T47D (cell line): Measurements from ENCODE around the gene CTH.
"Not testable (repeated sequence)": the region's sequence is repeated elsewhere in the genome, so short reads cannot be mapped to it uniquely, and the experiment has no call there.

ENCODE experiments used
- DNase-seq, 2 experiments: peaks; one replicate each; pipeline versions ENCODE4 v3.0.0 to v3.0.0-alpha.2; 2011 to 2012; ENCODE audit warnings: low read depth in 1 of 2, low spot score in 1 of 2
- JUND ChIP-seq: IDR thresholded peaks from 2 replicates; pipeline ENCODE4 v1.6.1; 2012; ENCODE audit warnings: low read depth
- in situ Hi-C: cut with HindIII; loops from 2 replicates; pipeline ENCODE4 v1.10.0; 2016; ENCODE audit warnings: low sequenced_read_pairs, low pct_unique_long_range_greater_than_20kb

CTH gene

DNA sequence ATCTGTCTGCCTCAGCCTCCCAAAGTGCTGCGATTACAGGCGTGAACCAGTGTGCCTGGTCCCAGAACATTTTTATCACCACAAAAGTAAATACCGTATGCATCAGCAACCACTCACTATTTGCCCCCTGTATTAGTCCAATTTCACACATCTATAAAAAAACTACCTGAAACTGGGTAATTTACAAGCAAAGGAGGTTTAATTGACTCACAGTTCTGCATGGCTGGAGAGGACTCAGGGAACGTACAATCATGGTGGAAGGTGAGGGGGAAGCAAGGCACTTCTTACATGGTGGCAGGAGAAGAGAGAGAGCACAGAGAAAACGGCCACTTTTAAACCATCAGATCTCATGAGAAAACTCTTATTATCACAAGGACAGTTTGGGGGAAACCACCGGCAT is 25.6 kb upstream of the CTH start:
- TF ChIP-seq JUND = no peak

DNA sequence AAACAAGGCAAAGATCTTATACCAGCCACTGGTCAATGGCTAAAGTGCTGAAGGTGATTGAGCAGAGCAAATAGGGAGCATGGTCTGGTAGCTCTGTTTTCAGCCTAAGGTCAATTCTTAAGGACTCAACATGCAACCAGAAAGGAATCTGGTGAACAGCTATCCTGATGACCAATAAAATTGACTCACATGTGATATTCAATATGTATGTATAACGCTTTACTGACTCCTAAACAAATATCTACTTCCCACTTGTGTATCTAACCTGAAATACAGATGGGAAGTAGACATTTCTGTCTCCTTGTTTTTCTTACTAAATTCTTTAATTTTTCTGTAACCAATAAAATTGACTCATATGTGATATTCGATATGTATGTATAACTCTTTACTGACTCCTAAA is 24.9 kb upstream of the CTH start:
- no peak for TF ChIP-seq JUND
- in situ Hi-C loops = no loop called here
- DNase-seq = no peak

More for the DNA sequence above, 25.6 kb upstream of the CTH start:
- no peak for DNase-seq
- in situ Hi-C loops = no loop called here

DNA sequence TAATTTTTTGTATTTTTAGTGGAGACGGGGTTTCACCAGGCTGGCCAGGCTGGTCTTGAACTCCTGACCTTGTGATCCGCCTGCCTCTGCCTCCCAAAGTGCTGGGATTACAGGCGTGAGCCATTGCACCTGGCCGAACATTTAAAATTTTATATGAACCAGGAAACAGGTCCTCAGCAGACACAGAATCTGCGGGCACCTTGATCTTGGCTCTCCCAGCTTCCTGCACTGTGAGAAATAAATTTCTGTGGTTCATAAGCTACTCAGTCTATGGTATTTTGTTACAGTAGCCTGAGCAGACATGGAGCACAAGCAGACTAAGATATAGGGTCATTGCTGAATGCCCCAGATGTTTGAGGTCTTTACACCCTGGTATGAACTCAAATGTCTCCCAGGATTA is 23.6 kb upstream of the CTH start:
- in situ Hi-C loops = no loop called here
- DNase-seq = no peak
- no peak for TF ChIP-seq JUND

DNA sequence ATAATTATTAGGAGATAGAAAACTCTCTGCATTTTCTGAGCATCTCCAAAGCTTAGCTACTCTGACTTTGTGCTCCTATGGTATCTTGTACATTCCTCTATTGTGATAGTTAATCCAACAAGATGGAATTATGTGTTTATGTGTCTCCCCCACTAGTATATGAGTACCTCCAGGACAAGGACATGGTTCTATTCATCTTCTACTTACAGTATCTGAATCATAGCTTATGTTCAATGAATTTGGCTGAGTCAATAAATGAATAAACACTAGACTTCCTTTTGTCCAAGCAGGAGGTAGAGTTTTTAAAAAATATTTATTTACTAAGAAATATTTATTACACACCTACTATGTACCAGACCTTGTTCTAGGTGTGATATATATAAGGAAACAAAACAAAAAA is 18.4 kb upstream of the CTH start:
- TF ChIP-seq JUND = no peak
- no peak for DNase-seq
- in situ Hi-C loops = no loop called here

DNA sequence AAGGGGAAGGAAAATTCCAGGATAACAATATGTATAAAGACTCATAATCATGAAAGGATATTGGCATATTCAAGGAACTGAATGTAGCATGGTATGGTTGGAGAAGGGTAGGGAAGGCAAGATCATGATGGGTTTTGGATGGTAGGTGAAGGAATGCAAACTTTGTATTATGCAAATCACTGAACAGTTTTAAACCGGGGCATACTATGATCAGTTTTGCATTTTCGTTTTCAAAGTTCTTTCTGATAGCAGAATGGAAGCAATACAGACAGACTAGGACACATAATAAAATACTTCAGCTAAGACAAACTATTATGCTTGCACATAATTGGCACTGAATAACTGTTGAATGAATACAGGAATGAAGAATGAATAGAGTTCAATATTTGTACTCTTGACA is 14.5 kb upstream of the CTH start:
- no peak for DNase-seq
- in situ Hi-C loops = no loop called here
- no peak for TF ChIP-seq JUND

DNA sequence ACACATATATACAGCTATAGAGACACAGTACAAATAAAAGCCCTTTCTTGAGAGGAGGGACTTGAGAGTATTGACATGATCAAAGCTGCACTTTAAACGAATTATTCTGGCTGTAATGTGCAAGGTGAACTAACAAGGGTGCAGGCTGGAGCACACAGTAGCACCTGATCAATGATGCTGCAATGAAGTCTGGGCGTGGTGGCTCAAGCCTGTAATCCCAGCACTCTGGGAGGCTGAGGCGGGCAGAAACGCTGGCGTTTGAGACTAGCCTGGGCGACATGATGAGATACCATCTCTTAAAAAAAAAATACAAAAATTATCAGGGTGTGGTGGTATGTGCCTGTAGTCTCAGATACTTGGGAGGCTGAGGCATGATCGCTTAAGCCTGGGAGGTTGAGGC is 14.1 kb upstream of the CTH start:
- DNase-seq = no peak
- in situ Hi-C loops = no loop called here
- no peak for TF ChIP-seq JUND

DNA sequence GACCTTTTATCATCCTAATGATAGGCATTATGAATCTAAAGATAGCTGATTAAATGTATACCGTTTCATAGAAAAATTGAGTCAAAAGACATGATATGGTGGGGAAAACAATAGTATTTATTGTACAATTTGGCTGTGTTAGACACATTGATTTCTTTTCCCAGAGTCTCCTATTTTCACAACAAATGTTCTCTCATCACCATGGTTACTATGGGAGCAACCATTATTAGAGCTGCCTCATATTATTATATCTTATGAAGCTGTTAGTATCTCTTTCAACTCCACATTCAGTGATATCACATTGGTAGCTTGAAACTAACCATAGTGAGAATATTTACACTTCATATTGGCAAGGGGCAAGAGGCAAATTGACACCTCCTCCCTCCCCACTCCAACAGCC is 10.7 kb upstream of the CTH start:
- in situ Hi-C loops = no loop called here
- TF ChIP-seq JUND = no peak

DNA sequence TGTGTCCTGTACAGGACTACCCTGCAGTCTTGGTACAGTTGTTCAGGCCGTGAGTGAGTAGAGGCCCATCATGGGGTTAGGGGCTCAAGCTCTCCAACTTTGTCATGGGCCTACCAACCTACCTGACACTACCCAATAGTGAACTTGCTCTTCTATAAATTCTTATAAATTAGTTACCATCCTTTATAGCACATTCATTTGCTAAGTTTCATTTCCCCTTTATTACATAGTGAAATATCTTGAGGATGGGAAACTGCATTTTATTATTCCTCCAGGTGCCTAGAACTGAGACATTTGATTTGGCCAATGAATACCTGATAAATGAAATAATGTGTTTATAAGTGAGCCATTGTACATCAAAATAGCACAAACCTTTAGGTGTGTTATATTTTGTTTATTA is 9.1 kb upstream of the CTH start:
- in situ Hi-C loops = no loop called here
- no peak for TF ChIP-seq JUND
- no peak for DNase-seq

More for the DNA sequence above, 10.7 kb upstream of the CTH start:
- DNase-seq = no peak

DNA sequence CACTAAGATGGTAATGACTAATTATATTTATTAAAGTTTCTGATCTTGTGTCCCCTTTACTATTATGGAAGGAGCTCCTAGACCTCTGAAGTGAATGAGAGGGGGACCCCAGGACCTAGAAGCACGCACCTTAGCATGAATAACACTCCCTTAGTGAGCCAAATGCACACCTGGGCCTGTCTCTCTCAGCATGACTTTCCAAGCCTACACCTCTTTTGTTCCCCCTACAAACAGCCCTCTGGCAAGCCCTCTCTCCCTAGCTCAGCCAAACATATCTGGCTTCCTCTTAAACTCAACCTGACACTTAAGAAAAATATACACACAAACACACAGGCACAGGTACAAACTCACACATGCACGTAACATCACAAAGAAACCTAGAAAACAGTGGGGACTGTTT is 7.3 kb upstream of the CTH start:
- in situ Hi-C loops = no loop called here
- no peak for TF ChIP-seq JUND
- DNase-seq = no peak

DNA sequence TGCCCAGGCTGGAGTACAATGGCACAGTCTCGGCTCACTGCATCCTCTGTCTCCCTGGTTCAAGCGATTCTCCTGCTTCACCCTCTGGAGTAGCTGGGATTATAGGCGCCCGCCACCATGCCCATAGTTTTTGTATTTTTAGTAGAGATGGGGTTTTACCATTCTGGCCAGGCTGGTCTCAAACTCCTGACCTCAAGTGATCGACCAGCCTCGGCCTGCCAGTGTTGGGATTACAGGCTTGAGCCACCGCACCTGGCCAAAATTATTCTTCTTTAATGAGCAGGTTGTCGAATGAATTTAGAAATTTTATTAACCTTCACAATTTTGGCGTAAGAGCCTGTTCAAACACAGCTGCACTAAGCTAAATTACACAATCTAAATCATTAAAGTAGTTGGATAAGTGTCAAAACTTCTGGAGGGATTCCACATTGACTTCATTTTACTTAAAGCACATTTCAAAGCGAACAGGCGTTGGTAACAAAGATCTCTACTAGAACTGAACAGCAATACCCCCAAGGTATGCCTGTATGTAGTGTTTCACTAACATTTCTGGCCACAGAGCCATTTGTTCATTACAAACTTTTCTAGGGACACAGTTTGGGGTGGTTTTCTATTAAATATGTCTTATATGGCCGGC is 5.2 kb upstream of the CTH start:
- DNase-seq = no peak
- in situ Hi-C loops = no loop called here
- no peak for TF ChIP-seq JUND

DNA sequence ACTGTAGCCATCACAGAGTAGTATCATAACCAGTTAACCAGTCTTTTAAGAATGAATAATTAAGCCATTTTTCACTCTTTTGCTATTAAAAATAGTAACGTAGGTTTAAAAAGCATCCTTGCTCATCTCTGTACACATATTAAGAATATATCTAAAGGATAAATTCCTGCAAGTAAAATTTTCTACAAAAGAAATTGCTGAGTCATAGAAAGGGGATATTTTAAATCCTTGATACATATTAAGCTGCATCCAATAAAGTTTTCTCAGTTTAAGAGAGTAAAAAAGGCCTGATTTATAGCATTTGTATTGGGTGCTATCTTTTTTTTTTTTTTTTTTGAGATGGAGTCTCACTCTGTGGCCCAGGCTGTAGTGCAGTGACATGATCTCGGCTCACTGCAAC is 1.9 kb upstream of the CTH start:
- in situ Hi-C loops = no loop called here
- no peak for DNase-seq
- no peak for TF ChIP-seq JUND

DNA sequence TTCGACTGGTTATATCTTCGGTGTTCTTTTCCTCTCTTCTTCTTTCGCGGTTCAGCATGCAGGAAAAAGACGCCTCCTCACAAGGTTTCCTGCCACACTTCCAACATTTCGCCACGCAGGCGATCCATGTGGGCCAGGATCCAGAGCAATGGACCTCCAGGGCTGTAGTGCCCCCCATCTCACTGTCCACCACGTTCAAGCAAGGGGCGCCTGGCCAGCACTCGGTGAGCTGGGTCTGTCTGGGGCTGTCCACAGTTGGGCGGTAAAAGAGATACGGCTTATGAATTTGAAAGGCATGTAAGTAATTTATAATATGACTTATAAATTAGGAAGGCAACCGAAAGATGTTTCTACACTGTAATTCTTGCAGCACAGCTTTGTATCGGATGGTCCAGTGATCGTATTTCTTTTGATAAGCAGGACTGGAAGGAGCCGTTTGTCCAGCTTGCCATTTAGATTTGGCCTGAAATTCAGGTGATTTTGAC is 334 bp downstream of the CTH start:
- no peak for DNase-seq
- no peak for TF ChIP-seq JUND
- in situ Hi-C loops = no loop called here

DNA sequence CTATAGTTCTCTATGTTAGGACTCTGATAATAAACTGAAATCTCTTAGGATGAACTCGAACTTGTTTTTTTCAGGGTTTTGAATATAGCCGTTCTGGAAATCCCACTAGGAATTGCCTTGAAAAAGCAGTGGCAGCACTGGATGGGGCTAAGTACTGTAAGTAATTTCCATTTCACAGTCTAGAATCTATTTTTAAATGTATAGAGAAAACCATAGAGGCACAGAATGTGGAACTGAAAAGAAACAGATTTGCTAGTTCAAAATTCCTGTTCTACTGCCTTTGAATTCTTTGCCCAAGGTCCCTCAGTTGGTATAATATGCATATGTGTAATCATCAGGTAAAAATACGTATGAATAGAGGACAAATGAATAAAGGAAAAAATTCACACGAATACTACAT is 4.8 kb downstream of the CTH start:
- TF ChIP-seq JUND = no peak
- in situ Hi-C loops = no loop called here
- no peak for DNase-seq

DNA sequence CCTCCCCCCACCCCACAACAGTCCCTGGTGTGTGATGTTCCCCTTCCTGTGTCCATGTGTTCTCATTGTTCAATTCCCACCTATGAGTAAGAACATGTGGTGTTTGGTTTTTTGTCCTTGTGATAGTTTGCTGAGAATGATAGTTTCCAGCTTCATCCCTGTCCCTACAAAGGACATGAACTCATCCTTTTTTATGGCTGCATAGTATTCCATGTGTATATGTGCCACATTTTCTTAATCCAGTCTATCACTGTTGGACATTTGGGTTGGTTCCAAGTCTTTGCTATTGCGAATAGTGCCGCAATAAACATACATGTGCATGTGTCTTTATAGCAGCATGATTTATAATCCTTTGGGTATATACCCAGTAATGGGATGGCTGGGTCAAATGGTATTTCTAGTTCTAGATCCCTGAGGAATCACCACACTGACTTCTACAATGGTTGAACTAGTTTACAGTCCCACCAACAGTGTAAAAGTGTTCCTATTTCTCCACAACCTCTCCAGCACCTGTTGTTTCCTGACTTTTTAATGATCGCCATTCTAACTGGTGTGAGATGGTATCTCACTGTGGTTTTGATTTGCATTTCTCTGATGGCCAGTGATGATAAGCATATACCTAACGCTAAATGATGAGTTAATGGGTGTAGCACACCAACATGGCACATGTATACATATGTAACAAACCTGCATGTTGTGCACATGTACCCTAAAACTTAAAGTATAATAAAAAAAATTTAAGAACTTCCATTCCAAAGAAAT is 8.1 kb downstream of the CTH start:
- in situ Hi-C loops = not testable (repeated sequence)

More for the DNA sequence above, 8.1 kb downstream of the CTH start:
- not testable (repeated sequence) for DNase-seq
